ENCODE results near the gene SNX13. TPM values are rescaled to one million over a fixed set of nuclear protein-coding genes. Genes with fewer than 3 reads are reported as not detected.

The SNX13 gene
- total and polyA plus RNA-seq, 2 of the 4 experiments (the other 2 are of a cell fraction), result 9.0 to 24.9 TPM

GRCh38 chr7:17771901-17772408, 168.3 kb downstream of the SNX13 start:
- Histone ChIP-seq H3K4me1 (ENCODE audit: control insufficient read depth, insufficient read depth, low read length) (no peaks in the 10 kb centered on the region; the same call in 1 of the 2 replicates), H3K18ac (ENCODE audit: low read depth, low read length) (no peak overlapping the region), H2AFZ (replicated peaks; ENCODE audit: low read length, poor library complexity) (no peak overlapping the region), H3K9me3 (ENCODE audit: control insufficient read depth, insufficient read depth, low read length) (no peaks in the 10 kb centered on the region), H3K9me1 (ENCODE audit: insufficient read depth, low read length) (peaks cover 6% of the 10 kb centered on the region; the same call in 1 of the 2 replicates), H2AK9ac (replicated peaks; ENCODE audit: low read depth, low read length, poor library complexity) (no peak overlapping the region), H3K23ac (ENCODE audit: low read depth, low read length) (no peak overlapping the region), H4K8ac (ENCODE audit: low read depth in 2 of 2, low read length in 2 of 2) (no peak overlapping the region), H2AK5ac (ENCODE audit: low read depth, low read length) (no peak overlapping the region), H3K9ac (ENCODE audit: low read depth, low read length) (no peak overlapping the region), H4K5ac (ENCODE audit: low read depth, low read length) (no peak overlapping the region), H3K4me2 (ENCODE audit: low read depth, low read length) (no peak overlapping the region), H2BK15ac (ENCODE audit: low read depth, low read length) (no peak overlapping the region), H2BK120ac (ENCODE audit: low read depth, low read length) (0 out of 2 replicates have a peak overlapping the region, but pooled peaks have one; percentile 10), H4K20me1 (ENCODE audit: insufficient read depth, low read length) (no peaks in the 10 kb centered on the region), H3K79me1 (ENCODE audit: low read depth in 1 of 2, low read length in 2 of 2) (no peaks in the 10 kb centered on the region), H3K4me3 (ENCODE audit: insufficient read depth, low read depth, low read length) (no peak overlapping the region), H3K56ac (ENCODE audit: extremely low read depth, insufficient read depth, low read length) (no peak overlapping the region), H3K27me3 (ENCODE audit: control insufficient read depth, insufficient read depth, low read length) (no peaks in the 10 kb centered on the region), H4K91ac (ENCODE audit: insufficient read depth, low read depth, low read length) (no peak overlapping the region), H3K4ac (ENCODE audit: low read depth, low read length) (no peak overlapping the region), H2BK5ac (ENCODE audit: low read depth, low read length, poor library complexity, severe bottlenecking) (no peak overlapping the region), H2BK20ac (ENCODE audit: low read depth, low read length) (no peak overlapping the region), H3K36me3 (ENCODE audit: control insufficient read depth, insufficient read depth, low read length) (no peaks in the 10 kb centered on the region), H3K14ac (replicated peaks; ENCODE audit: low read depth, low read length) (no peak overlapping the region), H3K27ac (ENCODE audit: insufficient read depth, low read length) (no peak overlapping the region)
- ChIA-PET POLR2A (ENCODE audit: unreplicated experiment) (no interaction called here), CTCF (no interaction called here)
- DNase-seq (no peak), ATAC-seq (ENCODE audit: low read depth) (no peak)
- TF ChIP-seq SMC3 (IDR thresholded peaks at IDR 0.05; ENCODE audit: low read depth, low read length) (no peak), RAD21 (IDR thresholded peaks at IDR 0.05; ENCODE audit: low read length) (no peak), ELK1 (IDR thresholded peaks at IDR 0.05; ENCODE audit: borderline replicate concordance, low read depth, low read length) (no peak), RCOR1 (IDR thresholded peaks at IDR 0.05; ENCODE audit: insufficient replicate concordance, low read length) (no peak), NFE2L2 (IDR thresholded peaks at IDR 0.05; ENCODE audit: low read depth, low read length) (no peak), RFX5 (IDR thresholded peaks at IDR 0.05; ENCODE audit: low read depth, low read length) (no peak), CHD1 (IDR thresholded peaks at IDR 0.05; ENCODE audit: low read depth, low read length) (no peak), FOS (IDR thresholded peaks at IDR 0.05; ENCODE audit: low read depth, low read length) (no peak), MXI1 (IDR thresholded peaks at IDR 0.05; ENCODE audit: borderline replicate concordance, low read depth, low read length) (no peak), CTCF (conservative IDR thresholded peaks at IDR 0.05; ENCODE audit: low read depth, low read length) (no peak), CEBPB (IDR thresholded peaks at IDR 0.05; ENCODE audit: low read depth, low read length) (no peak), USF2 (IDR thresholded peaks at IDR 0.05; ENCODE audit: low read depth, low read length) (no peak), POLR2A (IDR thresholded peaks at IDR 0.05; ENCODE audit: low read depth, low read length) (no peak), MAZ (IDR thresholded peaks at IDR 0.05; ENCODE audit: borderline replicate concordance, low read depth, low read length) (no peak), MAFK (IDR thresholded peaks at IDR 0.05; ENCODE audit: low read depth, low read length) (no peak), BHLHE40 (IDR thresholded peaks at IDR 0.05; ENCODE audit: low read depth, low read length) (no peak)
- in situ Hi-C loops (cut with MboI; ENCODE audit: low sequenced_read_pairs), result loop anchor here (10.0 kb wide), 1 partner anchor 573 kb away; no protein-coding TSS in a partner anchor
- no TSS peak for BruUV-seq (replicated peaks)
- no CpG with 5 or more reads among the region's 3 CpGs for WGBS, 2 experiments (ENCODE audit: extremely low coverage in 2 of 2, insufficient read length in 1 of 2)
- dilution Hi-C loops (cut with HindIII; ENCODE audit: low sequenced_read_pairs, unreplicated experiment), result no loop called here
- intact Hi-C loops (cut with micrococcal nuclease), result loop anchor here (1.0 to 5.0 kb wide), 3 partner anchors 190 to 549 kb away; no protein-coding TSS in a partner anchor
